Measurements from ENCODE around the gene BRI3BP. TPM values are rescaled to one million over a fixed set of nuclear protein-coding genes. Genes with fewer than 3 reads are reported as not detected.

Gene BRI3BP
- total and polyA plus RNA-seq, 9 of the 15 experiments (the other 6 are each of a cell fraction or from before 2014, with no cell fraction given), result 12.3 to 25.0 (median 16.6) TPM

DNA sequence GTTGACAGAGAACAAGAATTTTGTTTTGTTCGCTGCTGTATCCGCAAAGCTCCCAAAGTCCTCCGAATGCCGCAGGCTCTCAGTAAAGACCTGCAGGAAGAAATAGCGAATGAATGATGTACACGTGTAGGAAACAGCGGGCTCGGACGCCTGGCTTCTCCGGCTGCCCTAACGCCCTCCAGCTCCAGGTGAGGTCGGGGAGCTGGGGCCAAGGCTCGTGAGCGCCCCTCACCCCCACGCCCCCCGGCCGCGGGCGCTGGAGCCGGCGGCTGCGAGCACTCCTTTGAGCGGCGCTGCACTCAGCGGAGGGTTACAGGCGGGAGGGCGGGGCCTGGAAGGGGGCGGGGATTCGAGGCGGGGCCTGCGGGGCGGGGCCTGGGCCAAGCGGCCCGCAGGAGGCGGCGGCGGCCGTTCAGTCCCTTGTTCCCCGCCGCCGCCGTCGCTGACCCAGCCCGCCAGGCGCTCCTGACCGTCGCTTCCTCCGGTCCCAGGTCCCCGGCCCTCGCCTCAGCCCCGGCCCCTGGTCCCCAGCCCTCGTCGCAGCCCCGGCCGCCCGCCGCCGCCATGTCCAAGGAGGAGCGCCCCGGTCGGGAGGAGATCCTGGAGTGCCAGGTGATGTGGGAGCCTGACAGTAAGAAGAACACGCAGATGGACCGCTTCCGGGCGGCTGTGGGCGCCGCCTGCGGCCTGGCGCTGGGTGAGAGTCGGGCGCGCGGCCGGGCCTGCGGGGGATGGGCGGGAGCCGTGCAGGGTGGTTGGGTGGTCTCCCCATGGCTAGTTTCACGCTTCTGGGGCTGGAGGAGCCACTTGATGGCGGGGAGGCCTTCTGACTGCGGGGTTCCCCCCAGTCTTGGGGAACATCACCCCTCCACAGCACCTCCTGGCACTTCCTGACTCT is 71.8 kb downstream of the BRI3BP start, which contains the start of gene AACS (continued):
- TF ChIP-seq, protein P1, sequence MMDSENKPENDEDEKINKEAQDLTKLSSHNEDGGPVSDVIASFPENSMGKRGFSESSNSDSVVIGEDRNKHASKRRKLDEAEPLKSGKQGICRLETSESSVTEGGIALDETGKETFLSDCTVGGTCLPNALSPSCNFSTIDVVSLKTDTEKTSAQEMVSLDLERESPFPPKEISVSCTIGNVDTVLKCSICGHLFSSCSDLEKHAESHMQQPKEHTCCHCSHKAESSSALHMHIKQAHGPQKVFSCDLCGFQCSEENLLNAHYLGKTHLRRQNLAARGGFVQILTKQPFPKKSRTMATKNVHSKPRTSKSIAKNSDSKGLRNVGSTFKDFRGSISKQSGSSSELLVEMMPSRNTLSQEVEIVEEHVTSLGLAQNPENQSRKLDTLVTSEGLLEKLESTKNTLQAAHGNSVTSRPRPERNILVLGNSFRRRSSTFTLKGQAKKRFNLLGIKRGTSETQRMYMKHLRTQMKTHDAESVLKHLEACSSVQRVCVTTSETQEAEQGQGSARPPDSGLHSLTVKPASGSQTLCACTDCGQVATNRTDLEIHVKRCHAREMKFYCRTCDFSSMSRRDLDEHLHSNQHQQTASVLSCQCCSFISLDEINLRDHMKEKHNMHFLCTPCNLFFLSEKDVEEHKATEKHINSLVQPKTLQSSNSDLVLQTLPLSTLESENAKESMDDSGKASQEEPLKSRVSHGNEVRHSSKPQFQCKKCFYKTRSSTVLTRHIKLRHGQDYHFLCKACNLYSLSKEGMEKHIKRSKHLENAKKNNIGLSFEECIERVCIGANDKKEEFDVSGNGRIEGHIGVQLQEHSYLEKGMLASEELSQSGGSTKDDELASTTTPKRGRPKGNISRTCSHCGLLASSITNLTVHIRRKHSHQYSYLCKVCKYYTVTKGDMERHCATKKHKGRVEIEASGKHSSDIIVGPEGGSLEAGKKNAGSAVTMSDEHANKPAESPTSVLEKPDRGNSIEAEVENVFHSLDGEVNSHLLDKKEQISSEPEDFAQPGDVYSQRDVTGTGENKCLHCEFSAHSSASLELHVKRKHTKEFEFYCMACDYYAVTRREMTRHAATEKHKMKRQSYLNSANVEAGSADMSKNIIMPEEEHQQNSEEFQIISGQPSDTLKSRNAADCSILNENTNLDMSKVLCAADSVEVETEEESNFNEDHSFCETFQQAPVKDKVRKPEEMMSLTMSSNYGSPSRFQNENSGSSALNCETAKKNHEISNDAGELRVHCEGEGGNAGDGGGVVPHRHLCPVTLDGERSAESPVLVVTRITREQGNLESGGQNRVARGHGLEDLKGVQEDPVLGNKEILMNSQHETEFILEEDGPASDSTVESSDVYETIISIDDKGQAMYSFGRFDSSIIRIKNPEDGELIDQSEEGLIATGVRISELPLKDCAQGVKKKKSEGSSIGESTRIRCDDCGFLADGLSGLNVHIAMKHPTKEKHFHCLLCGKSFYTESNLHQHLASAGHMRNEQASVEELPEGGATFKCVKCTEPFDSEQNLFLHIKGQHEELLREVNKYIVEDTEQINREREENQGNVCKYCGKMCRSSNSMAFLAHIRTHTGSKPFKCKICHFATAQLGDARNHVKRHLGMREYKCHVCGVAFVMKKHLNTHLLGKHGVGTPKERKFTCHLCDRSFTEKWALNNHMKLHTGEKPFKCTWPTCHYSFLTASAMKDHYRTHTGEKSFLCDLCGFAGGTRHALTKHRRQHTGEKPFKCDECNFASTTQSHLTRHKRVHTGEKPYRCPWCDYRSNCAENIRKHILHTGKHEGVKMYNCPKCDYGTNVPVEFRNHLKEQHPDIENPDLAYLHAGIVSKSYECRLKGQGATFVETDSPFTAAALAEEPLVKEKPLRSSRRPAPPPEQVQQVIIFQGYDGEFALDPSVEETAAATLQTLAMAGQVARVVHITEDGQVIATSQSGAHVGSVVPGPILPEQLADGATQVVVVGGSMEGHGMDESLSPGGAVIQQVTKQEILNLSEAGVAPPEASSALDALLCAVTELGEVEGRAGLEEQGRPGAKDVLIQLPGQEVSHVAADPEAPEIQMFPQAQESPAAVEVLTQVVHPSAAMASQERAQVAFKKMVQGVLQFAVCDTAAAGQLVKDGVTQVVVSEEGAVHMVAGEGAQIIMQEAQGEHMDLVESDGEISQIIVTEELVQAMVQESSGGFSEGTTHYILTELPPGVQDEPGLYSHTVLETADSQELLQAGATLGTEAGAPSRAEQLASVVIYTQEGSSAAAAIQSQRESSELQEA (IDR thresholded peaks at IDR 0.05; ENCODE audit: low read depth), result no peak
- TF ChIP-seq YY1 (IDR thresholded peaks at IDR 0.05; ENCODE audit: borderline replicate concordance in 1 of 3, control insufficient read depth in 1 of 3, extremely low read depth in 1 of 3, insufficient read depth in 3 of 3, insufficient read length in 1 of 3, insufficient replicate concordance in 2 of 3, low read depth in 1 of 3, low read length in 2 of 3) (peak in 1 of 3 experiments; percentile 45), ZBTB8A (IDR thresholded peaks at IDR 0.05; ENCODE audit: partially characterized antibody) (no peak), ELF1 (tag; IDR thresholded peaks at IDR 0.05) (peak; percentile 52; the same call in 1 of the 2 replicates), ZNF589 (CRISPR knock-in tag; IDR thresholded peaks at IDR 0.05; ENCODE audit: low read depth) (no peak), POLR2G (IDR thresholded peaks at IDR 0.05; ENCODE audit: low read depth, low read length) (peak; percentile 90), KLF16 (IDR thresholded peaks at IDR 0.05) (no peak), FOXK2 (conservative IDR thresholded peaks at IDR 0.05 in 1 of 2, IDR thresholded peaks at IDR 0.05 in 1 of 2; ENCODE audit: low read depth in 2 of 2) (no peak), CEBPB (tag; IDR thresholded peaks at IDR 0.05) (no peak)
- TF ChIP-seq, protein P2, sequence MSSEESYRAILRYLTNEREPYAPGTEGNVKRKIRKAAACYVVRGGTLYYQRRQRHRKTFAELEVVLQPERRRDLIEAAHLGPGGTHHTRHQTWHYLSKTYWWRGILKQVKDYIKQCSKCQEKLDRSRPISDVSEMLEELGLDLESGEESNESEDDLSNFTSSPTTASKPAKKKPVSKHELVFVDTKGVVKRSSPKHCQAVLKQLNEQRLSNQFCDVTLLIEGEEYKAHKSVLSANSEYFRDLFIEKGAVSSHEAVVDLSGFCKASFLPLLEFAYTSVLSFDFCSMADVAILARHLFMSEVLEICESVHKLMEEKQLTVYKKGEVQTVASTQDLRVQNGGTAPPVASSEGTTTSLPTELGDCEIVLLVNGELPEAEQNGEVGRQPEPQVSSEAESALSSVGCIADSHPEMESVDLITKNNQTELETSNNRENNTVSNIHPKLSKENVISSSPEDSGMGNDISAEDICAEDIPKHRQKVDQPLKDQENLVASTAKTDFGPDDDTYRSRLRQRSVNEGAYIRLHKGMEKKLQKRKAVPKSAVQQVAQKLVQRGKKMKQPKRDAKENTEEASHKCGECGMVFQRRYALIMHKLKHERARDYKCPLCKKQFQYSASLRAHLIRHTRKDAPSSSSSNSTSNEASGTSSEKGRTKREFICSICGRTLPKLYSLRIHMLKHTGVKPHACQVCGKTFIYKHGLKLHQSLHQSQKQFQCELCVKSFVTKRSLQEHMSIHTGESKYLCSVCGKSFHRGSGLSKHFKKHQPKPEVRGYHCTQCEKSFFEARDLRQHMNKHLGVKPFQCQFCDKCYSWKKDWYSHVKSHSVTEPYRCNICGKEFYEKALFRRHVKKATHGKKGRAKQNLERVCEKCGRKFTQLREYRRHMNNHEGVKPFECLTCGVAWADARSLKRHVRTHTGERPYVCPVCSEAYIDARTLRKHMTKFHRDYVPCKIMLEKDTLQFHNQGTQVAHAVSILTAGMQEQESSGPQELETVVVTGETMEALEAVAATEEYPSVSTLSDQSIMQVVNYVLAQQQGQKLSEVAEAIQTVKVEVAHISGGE (CRISPR knock-in tag; IDR thresholded peaks at IDR 0.05), result peak in 2 of 3 experiments; percentile 31 to 38; a peak in 2 of 6 replicates
- TF ChIP-seq, protein P3, sequence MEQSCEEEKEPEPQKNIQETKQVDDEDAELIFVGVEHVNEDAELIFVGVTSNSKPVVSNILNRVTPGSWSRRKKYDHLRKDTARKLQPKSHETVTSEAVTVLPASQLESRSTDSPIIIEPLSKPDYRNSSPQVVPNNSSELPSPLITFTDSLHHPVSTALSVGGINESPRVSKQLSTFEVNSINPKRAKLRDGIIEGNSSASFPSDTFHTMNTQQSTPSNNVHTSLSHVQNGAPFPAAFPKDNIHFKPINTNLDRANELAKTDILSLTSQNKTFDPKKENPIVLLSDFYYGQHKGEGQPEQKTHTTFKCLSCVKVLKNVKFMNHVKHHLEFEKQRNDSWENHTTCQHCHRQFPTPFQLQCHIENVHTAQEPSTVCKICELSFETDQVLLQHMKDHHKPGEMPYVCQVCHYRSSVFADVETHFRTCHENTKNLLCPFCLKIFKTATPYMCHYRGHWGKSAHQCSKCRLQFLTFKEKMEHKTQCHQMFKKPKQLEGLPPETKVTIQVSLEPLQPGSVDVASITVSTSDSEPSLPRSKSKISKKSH (CRISPR knock-in tag; IDR thresholded peaks at IDR 0.05), result no peak
